DMS153 treated with DMSO at 0.1 percent for 48 hours (cell line): ENCODE results near the gene LIMK2.

ENCODE experiments used
- DNase-seq: peaks from one replicate; lab custom pipeline; 2025; ENCODE audit not compliant: unreplicated experiment; lab: John Stamatoyannopoulos, UW

The LIMK2 gene

DNA sequence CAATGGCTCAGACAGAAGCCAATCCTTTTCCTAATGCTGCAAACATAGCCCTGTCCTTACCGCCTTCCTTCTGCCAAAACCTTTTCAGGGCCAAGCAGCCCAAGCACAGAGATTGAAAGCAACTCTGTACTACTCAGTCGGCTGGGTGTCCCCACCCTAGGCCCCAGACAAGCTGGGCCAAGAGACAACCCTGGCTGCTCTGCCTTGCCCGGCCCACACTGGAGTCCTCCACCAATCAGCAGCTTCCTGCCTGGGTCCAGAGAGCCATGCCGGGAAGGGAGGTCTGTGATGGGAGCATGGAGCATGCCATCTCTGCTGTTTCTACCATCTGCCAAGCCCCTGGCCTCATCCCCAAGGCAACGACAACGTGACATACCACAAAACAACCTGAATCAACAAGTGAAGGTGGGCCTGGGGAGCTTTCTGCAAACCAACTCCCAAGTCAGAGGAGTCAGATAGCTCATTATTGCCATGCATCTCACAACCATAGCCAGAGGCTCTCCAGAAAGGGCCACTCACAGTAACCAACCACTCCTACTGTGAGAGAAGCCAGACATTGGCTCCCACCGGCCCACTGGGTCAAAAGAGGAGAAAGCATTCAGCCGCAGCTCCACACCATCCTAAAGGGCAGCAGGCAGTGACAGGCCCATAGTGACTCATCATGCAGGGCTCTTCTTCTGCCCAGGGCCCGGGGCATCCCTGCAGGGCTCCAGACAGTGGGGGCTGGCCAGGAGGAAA is 115.9 kb downstream of the LIMK2 start:
- no peak for DNase-seq

DNA sequence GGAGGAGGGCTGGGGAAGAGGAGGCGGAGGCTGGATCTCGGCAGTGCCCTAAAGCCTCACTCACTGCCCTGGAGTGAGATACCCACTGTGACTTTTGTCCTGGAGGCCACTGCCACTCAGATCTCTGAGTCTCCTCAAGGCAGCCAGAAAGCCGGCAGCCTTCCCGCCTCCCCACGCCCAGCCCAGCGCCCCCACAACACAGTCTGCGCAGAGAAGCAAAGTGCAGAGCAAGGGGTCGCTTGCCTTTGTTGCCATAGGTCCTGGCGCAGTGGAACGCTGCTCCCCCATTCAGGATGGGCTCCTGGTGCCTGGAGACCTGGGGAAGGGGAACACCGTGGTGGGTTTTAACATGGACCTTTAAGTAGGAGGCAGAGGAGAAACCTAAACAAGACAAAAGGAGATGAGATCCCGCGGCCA is 116.5 kb downstream of the LIMK2 start:
- DNase-seq: no peak

DNA sequence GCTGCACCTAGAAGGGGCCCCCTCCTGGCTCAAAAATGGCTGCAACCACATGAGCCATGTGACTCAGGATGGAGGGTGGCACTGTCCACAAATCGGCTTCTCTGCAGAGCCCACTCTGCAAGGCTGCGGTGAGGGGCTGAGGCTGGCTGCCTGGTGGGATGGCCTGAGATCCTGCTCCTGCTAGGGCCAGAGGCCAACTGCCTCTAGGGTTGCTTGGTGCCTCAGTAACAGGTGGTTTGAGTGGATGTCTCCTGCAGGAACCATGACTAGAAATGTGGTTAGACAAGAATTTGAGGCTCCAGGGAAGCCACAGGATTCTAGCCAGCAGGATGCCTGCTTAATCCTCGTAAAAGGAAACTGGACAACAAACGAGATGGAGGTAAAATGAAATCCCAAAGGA is 116.9 kb downstream of the LIMK2 start:
- no peak for DNase-seq
